HT1080 (cell line): Measurements from ENCODE around the gene NPAS3. TPM values are rescaled to one million over a fixed set of nuclear protein-coding genes. Genes with fewer than 3 reads are reported as not detected.

Experiments used
- DNase-seq: peaks from one replicate; pipeline ENCODE4 v3.0.0-alpha.2; 2015; ENCODE audit warnings: low read depth
- total RNA-seq: library from RNA; depleted of rRNA; stranded (reverse); fragments of >200 nt; shearing (Covaris generic); gene quantifications from 2 replicates; pipeline ENCODE4 v1.2.3, GENCODE V29; 2014

NPAS3 gene
- total RNA-seq, 1 experiment from 2014 or later, result 0.18 TPM

DNA sequence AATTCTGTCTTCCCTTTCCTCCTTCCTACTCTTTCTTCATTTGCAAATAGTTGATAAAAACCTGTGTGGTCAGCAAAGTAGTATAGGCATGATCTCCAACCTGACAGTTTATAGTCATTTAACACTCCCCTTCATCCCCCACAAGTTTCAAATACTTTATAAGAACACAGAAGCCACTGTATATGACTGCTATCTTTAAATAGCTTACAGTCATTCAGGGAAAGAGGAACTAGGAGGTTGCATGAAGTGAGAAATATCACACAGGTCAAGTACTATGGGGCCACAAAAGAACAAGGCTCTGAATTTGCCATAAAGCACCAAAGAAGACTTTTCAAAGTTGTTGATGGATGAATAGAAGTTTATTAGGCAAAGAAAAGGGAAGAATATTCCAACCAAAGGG lies 431.3 kb downstream of the NPAS3 start:
- DNase-seq, result no peak

GRCh38 chr14:33370426-33370825 lies 431.7 kb downstream of the NPAS3 start:
- no peak for DNase-seq

DNA sequence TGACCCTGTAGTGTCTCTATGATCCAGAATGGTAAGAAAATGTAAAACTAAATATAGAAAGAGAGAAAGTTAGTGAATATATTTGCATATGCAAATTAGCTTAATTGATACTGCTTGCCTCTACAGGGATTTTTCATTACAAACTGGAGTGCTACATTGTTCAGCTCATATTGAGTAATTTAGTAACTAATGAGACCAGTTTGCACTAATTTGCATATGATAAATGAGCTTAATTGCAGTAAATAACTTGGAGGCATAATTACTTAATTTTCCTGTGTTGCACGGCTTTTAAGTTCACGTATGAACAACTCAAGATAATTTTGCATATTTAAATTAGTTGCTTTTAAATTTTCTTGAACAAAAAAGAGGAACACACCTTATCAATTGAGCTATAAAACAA lies 436.5 kb downstream of the NPAS3 start:
- no peak for DNase-seq

DNA sequence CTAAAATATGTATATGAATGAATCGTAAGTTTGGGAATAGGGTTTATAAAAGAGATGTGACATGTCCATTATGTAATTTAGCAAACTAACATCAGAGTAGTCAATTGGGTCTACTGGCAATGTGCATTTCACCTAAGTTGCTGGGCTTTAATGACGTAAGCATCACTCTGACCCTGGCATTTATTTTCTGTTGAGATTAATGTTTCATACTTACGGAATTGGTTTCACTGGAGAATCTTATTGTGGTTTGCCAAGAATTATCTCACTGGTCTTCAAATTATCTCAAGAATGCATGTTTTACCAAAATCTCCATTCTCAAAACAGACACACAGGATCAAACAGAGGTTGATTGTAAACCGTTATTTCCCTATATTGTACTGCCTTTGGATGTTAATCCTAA lies 437.1 kb downstream of the NPAS3 start:
- no peak for DNase-seq

DNA sequence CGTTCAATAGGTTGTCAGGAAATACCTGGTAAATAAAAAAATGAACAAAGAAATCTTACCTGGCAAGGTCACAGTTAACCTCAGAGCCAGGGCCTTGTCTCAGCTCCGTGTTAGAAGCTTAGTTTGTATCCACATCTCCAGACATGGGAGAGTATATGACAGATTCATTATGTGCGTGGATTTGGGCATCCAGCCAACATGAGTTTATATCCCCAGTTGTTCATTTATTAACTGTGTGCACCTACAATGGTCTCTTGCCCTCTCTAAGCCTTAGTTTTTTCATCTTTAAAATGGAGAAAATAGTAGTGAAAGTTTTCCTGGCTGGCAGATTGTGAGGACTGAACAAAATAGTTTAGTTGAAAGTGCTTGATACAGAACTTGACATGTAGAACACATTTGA lies 437.8 kb downstream of the NPAS3 start:
- DNase-seq, result no peak

- DNase-seq, result no peak
Observed at GRCh38 chr14:33377596-33378390, 439.1 kb downstream of the NPAS3 start.

GRCh38 chr14:33381717-33382116 lies 443.0 kb downstream of the NPAS3 start:
- DNase-seq, result no peak

GRCh38 chr14:33386140-33386539 lies 447.5 kb downstream of the NPAS3 start:
- DNase-seq, result no peak

DNA sequence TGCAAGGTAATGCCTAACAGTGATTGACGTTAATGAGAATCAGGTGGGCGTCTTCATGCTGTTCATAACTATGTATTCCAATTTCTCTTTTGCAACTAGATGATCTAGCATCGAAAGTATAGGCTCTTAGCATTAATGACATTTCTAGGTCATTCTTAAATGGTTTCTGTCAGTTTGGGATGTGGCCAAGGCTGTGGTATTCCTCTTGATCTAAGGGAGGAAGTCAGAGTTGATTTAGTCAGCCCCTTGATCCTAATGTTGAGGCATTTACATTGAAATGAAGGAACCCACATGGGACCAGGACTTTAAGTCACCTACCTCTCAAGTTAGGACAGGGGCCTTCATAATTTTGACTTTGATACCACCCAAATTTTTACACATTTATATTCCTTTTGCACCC lies 448.1 kb downstream of the NPAS3 start:
- no peak for DNase-seq

- DNase-seq, result no peak
Observed at GRCh38 chr14:33390335-33390734, 451.7 kb downstream of the NPAS3 start.

DNA sequence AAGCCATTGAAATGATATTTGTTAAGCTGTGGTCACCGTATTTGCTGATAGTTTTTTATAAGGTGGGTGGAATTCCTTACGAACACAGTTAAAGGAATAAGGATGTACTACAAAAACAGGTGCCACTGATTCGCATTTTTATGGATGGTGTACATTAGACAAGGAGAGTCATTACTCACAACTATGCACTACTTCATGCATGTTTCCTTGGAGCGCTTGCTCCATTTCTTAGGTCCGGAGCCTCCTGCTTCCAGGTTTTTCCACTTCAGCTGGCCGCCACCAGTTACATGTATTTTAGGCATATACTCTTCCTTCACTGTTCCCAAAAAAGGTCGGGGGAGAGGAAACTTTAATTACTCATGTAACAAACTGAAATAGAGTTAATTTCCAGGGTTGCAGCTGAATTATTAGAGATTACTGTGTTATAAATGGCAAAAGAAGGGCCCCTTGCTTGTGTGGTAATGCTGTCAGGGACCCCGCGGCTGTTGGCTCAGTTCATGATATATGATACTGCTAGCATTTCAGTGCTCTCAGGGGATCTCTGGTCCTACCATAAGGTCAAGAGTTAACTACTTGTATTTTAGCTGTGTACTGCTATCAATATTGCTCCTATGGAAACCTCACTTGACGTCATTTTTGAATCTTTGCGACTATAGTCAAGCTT lies 454.7 kb downstream of the NPAS3 start:
- no peak for DNase-seq

GRCh38 chr14:33393895-33394368 lies 455.3 kb downstream of the NPAS3 start:
- DNase-seq, result no peak

- DNase-seq, result no peak
Observed at GRCh38 chr14:33401311-33401710, 462.6 kb downstream of the NPAS3 start.

- DNase-seq, result no peak
Observed at GRCh38 chr14:33402604-33403003, 463.9 kb downstream of the NPAS3 start.

GRCh38 chr14:33404054-33404453 lies 465.4 kb downstream of the NPAS3 start:
- DNase-seq, result peak; percentile 82

- DNase-seq, result no peak
Observed at GRCh38 chr14:33404964-33405574, 466.4 kb downstream of the NPAS3 start.

- no peak for DNase-seq
Observed at GRCh38 chr14:33406766-33407165, 468.1 kb downstream of the NPAS3 start.

DNA sequence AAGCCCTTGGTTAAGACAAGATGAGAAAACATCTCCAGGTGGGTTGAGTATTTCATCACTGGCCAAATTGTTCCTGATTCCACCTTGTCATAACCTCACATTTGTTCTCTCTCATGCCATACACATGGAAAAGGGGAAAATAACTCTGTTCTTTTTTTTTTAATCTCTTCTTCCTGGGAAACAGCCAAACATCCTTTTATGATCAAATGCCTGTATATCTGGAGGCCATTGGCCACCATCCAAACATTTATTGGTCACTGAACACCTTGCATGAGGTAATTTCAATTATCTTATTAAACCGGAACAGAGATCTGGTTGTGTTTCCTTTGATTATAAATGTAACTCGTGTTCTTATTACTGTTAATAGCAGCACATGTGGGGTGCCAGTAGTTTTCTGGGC lies 469.6 kb downstream of the NPAS3 start:
- DNase-seq, result no peak

DNA sequence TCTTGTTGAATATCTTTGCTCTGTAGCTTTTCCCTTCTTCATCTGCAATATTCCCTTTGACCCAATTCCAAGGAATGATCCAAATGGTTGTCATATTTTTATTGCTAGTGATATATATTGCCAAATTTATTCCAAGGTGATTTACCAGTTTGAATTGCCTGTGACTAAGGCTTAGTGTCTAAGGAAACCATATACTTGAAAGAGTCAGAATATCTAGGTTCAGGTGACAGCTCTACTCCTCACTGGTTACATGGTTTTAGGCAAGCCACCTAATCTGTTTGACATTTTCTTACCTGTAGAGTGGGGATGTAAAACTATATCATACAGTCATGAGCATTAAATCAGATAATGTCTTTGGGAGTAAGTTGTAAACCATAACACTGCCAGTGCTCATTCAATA lies 473.8 kb downstream of the NPAS3 start:
- DNase-seq, result no peak

DNA sequence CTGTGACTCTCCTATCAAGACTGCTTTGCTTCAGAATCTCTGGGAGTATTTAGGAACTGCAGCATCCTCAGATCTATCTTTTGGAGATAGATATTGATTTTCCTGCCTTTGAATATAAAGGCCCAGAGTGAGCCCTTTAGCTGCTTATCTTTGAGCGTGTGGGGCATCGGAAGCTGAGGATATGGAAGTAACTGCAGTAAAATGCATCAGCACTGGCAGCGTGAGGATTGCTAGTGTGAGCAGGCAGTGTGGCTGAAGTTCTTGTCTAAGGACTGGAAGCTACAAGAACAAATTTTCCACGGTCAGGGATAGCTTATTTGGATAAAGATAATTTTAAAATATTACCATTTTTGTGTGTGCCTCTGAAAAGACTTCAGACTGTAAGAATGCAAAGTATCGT lies 474.7 kb downstream of the NPAS3 start:
- no peak for DNase-seq

GRCh38 chr14:33414041-33414440 lies 475.4 kb downstream of the NPAS3 start:
- peak; percentile 1 for DNase-seq

- no peak for DNase-seq
Observed at GRCh38 chr14:33420051-33420627, 481.5 kb downstream of the NPAS3 start.
